A549 treated with AZD2906 at 1 μM for 4 hours (cell line): ENCODE results near the gene TEDDM1. TPM values are rescaled to one million over a fixed set of nuclear protein-coding genes. Genes with fewer than 3 reads are reported as not detected.

Source experiments
- total RNA-seq: library from RNA; stranded (reverse); fragments of 200-300 nt; extraction: Qiagen RNA extraction; gene quantifications from 5 replicates; pipeline ENCODE4 v1.2.3, GENCODE V29; 2022

TEDDM1 gene
- total RNA-seq, result not detected in 5 replicates

GRCh38 chr1:182400567-182400966 lies at the start of gene TEDDM1:
Gene TEDDM1, minus strand, starts transcription at chr1:182400667. Its CDS starts 182 bp downstream, at chr1:182400485.

GRCh38 chr1:182450087-182450486 lies 49.6 kb upstream of the TEDDM1 start, which contains the start of gene RGSL1:
Gene RGSL1, plus strand, starts transcription at chr1:182450146. Its CDS starts 20 bp downstream, at chr1:182450166.

GRCh38 chr1:182391362-182392049 lies 9.0 kb downstream of the TEDDM1 start, which contains the start of gene GLUL:
Gene GLUL, minus strand, starts transcription at chr1:182391790. Its CDS starts 3,053 bp downstream, at chr1:182388737.

Other genes with a start within 250 kb of the TEDDM1 start
- gene GLUL, start 8.9 kb downstream of the TEDDM1 start, total RNA-seq, result 21.1 to 29.1 TPM (median 27.0 TPM) in 5 replicates
- gene RGSL1, start 49.5 kb upstream of the TEDDM1 start, total RNA-seq, result not detected in 5 replicates
- 1.4 to 2.0 TPM (median 1.7 TPM) in 5 replicates for gene RNASEL, start 188.6 kb upstream of the TEDDM1 start, total RNA-seq
- 0.16 to 0.28 TPM (median 0.22 TPM) in 5 replicates for gene RGS16, start 203.7 kb upstream of the TEDDM1 start, total RNA-seq